Measurements from ENCODE around the gene HSD17B7.

DNA sequence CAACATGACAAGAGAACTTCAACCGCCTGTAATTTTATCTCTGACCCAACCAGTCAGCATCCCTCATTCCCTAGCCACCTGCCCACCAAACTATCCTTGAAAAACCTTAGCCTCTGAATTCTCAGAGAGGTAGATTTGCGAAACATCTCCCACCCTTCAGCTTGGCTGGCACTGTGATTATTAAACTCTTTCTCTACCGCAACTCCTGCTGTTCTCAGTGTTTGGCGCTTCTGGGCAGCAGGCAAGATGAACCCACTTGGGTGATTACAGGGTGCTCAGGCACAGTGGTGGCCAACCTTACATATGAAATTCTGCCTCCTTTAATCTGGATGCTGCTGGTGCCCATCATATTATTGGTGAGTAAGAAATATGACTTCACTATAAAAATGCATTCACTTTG is 48.4 kb downstream of the HSD17B7 start:
- no peak for TF ChIP-seq CTCF (IDR thresholded peaks at IDR 0.05)
- no peak for TF ChIP-seq KAT7 (CRISPR knock-in tag; IDR thresholded peaks at IDR 0.05; ENCODE audit: borderline replicate concordance)
- TF ChIP-seq NR2C2 (CRISPR knock-in tag; IDR thresholded peaks at IDR 0.05): no peak
- TF ChIP-seq, protein P1, sequence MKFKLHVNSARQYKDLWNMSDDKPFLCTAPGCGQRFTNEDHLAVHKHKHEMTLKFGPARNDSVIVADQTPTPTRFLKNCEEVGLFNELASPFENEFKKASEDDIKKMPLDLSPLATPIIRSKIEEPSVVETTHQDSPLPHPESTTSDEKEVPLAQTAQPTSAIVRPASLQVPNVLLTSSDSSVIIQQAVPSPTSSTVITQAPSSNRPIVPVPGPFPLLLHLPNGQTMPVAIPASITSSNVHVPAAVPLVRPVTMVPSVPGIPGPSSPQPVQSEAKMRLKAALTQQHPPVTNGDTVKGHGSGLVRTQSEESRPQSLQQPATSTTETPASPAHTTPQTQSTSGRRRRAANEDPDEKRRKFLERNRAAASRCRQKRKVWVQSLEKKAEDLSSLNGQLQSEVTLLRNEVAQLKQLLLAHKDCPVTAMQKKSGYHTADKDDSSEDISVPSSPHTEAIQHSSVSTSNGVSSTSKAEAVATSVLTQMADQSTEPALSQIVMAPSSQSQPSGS (CRISPR knock-in tag; IDR thresholded peaks at IDR 0.05; ENCODE audit: borderline replicate concordance, low read depth): no peak

Measured in WTC11 (cell line).